ENCODE results near the gene PCDHB10.

DNA sequence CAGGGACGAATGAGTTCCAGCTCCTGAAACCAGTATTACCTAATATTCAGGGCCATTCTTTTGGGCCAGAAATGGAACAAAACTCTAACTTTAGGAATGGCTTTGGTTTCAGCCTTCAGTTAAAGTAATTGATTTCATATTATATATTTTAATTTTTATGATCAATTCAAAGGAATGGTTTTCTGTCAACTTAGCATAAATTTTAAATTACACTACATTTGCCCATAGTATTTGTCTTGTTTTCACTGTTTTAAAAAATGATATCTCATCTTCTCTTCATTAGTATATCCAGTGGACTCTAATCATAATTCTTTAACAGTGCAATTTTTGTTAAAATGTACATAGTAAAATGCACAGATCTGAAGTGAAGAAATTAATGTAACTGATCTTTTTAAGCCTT is 11.8 kb upstream of the PCDHB10 start:
- TF ChIP-seq, protein P1, sequence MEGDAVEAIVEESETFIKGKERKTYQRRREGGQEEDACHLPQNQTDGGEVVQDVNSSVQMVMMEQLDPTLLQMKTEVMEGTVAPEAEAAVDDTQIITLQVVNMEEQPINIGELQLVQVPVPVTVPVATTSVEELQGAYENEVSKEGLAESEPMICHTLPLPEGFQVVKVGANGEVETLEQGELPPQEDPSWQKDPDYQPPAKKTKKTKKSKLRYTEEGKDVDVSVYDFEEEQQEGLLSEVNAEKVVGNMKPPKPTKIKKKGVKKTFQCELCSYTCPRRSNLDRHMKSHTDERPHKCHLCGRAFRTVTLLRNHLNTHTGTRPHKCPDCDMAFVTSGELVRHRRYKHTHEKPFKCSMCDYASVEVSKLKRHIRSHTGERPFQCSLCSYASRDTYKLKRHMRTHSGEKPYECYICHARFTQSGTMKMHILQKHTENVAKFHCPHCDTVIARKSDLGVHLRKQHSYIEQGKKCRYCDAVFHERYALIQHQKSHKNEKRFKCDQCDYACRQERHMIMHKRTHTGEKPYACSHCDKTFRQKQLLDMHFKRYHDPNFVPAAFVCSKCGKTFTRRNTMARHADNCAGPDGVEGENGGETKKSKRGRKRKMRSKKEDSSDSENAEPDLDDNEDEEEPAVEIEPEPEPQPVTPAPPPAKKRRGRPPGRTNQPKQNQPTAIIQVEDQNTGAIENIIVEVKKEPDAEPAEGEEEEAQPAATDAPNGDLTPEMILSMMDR (IDR thresholded peaks at IDR 0.05; ENCODE audit: insufficient read depth, low read length, poor library complexity, severe bottlenecking): no peak
- TF ChIP-seq EZH2phosphoT487 (conservative IDR thresholded peaks at IDR 0.05; ENCODE audit: low read length): no peak

Measured in SU-DHL-6 (cell line).